HG02610 (cell line): ENCODE measurements around the gene PDZD7.

Source experiments
- ATAC-seq: cut with Tn5 transposase; IDR thresholded peaks from one replicate; pipeline ENCODE4 v1.9.1; 2021; ENCODE audit warnings: mild to moderate bottlenecking, moderate library complexity; ENCODE audit not compliant: unreplicated experiment

Gene PDZD7

DNA sequence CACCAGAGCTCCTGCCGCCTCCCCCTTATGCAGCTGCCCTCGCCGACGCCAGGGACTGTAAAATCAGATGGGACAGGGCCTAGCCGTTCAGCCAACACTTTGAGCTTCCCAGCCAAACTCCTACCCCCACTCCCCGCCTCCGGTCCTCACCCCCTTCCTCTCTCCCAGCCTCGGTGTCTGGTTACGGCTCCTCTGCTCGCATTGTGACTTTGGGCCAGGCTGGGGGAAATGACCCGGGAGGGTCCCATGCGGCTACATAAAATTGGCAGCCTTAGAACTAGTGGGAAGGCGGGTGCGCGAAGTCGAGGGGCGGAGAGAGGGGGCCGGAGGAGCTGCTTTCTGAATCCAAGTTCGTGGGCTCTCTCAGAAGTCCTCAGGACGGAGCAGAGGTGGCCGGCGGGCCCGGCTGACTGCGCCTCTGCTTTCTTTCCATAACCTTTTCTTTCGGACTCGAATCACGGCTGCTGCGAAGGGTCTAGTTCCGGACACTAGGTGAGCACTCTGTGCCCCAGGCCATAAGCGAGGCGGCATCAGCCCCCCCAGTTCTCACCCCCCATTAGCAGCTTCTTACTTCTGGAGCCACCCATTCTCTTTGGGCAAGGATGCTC is 30.8 kb upstream of the PDZD7 start, which contains the start of gene KAZALD1:
KAZALD1 (plus strand) TSS at position 366 of the 608 bp plus-strand sequence. CDS start 604 bp downstream, outside the sequence.
- no peak for ATAC-seq

DNA sequence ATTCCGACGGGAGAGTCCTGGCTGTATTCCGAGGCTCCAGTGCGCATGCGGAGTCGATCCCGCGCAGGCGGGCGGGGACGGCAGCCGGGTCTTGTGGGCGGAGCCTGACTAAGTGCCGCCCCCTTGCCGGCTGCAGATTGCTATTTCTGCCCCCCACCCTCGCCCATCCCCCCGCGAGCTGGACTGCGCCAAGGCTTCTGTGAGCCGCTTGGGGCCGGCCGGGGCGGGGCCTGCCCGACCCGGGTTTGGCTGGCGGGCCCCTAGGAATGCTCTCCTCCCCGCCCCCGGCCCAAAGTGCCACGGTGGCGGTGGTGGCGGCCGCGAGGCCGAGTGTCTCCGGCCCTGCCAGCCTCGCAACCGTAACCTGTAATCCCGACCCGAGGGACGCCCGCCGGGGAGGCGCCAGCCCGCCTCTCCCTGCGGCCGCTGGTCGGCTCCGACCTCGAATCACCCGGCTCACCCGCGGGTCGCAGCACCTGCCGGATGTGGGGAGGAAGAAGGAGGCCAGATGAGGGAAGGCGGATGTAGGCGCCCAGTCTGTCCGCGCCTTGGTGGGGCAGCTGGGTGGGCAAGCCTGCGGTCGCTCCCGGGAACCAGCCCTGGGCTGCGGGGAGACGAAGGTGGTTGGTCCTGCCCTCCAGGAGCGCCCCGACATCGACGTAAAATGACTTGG is 30.2 kb upstream of the PDZD7 start:
- peak; percentile 58 for ATAC-seq

DNA sequence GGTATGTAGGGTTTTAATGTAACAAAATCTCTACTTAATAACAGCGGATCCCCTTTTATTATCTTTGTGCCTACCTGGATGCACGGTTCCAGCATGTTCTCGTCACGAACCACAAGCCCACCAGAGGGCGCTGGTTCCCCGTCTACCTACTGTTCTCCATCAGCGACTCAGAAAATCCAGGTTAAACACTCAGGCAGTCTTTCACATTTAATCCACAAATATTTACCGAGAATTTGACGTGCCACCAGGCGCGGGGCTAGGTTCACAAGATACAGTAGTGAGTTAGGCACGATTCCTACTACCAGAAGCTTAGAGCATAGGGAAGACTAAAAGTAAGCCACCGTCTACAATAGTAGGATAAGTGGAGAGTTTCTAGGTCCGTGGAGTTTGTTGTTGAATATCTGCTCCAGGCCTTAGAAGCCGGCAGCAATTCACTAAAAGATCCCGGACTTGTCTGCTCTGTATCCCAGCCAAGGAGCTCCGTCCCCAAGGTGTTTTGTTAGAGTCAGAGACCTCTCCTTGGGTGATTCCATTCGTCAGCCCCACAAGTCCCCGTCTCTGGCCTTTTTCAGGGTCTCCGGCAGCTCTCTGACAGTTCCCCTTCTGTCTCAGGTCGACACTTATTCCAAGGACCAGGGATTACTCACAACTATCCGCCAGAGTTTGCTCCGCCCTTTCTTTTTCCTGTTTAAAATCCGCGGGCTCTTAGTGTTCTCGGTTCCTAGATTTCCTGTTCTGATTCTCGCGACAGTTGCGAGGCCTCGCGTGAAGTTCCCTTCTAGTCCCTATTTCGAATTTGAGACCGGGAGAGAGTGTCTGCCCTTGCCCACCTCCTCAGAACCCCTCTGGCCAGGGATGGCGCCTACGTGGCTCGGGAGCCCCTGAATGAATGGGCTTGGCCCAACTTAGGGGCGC is 29.4 kb upstream of the PDZD7 start:
- peak; percentile 37 for ATAC-seq

DNA sequence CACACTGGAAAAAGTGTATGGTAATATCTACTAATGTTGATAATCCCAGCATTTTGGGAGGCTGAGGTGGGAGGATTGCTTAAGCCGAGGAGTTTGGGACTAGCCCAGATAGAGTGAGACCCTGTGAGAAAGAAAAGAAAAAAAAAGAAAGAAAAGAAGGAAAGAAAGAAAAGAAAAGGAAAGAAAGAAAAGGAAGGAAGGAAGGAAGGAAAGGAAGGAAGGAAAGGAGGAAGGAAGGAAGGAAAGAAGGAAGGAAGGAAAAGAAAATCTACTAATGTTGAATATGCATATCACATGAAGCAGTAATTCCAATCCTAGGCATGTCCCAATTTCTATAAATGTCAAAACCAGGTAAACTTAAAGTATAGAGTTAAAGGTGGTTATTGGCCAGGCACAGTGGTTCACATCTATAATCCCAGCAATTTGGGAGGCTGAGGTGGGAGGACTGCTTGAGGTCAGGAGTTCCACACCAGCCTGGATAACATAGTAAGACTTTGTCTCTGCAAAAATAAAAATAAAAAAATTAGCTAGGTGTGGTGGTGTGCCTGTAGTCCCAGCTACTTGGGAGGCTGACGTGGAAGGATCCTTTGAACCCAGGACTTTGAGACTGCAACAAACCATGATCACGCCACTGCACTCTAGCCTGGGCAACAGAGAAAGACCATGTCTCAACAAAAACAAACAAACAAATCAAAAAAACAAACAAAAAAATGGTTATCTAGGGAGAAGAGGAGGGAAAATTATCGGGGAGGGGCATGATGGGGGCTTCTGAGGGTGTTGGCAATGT is 25.6 kb upstream of the PDZD7 start:
- ATAC-seq = no peak

DNA sequence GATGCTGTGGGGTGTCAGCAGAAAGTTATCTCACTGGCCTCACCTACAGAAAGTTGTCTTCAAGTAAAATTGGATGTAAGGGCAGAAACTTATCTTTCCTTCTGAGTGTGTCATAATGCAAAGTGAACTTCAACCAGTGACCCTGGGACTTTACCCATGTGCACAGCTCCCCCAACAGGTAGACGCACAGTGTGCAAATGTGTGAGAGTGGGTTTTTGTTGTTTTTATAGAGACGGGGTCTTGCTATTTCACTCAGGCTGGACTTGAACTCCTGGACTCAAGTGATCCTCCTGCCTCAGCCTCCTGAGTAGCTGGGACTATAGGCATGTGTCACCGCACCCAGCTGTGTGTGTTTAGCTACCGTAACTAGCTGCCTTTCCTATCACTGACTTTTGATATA is 24.5 kb upstream of the PDZD7 start:
- no peak for ATAC-seq

DNA sequence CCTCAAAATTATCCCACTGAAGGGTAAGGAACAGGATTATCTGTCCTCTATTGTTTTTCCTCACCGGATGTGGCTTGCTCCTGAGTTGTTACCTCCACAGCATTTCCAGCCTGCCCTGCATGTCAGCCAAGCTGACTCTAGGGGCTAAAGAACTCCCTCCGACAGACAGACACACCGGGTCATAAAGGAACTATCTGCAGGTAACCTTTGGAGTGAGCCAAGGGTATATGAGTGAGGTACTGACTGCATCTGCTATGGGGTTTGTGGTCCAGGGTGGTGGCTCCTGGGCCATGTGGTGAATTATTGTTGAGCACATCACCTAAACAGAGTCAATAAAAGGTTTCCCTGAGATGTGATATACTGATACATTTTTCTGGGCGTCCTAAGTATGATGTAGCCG is 23.9 kb upstream of the PDZD7 start:
- ATAC-seq = no peak

DNA sequence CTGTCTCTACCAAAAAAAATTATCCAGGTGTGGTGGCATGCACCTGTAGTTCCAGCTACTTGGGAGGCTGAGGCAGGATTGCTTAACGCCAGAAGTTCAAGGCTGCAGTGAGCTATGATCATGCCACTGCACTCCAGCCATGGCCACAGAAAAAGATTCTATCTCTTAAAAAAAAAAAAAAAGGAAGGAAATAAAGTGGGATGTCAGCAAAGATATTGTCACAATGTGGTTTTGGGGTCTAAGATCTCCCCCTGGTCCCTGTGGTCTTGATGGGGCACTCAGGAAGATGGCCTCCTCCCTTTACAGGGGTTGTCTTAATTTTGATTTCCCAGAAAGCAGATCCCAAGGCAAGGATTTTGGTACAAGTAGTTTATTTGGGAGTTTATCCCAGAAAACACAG is 23.4 kb upstream of the PDZD7 start:
- ATAC-seq = no peak

DNA sequence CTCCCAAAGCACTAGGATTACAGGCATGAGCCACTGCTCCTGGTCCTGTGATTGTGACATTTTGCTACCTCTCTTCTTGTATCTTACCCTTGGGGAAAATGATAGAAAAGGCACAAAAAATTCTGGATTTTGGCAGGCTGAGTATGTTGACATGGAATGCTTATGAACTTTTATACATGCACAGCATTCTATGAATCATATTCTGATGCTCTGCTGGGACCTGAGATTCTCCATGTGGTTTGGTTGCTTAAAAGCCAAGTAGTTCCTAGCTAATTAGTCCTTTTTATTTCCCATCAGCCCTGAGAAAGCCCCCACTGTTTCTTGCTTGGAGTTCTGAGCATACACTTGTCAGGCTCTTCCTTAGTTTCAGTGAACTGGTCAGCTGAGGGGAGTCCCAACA is 22.6 kb upstream of the PDZD7 start:
- no peak for ATAC-seq

DNA sequence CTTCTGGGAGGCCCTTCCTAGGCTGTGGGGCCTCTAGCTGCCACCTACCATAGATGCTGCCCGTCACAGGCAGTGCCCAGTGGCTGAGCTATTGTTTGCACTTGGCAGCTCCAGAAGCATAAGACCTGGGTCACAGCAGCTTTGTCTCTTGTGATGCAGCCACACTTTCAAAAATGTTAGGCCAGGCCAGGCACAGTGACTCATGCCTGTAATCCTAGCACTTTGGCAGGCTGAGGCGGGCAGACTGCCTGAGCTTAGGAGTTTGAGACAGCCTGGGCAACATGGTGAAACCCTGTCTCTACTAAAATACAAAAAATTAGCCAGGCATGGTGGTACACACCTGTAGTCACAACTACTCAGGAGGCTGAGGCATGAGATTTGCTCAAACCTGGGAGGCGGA is 21.4 kb upstream of the PDZD7 start:
- ATAC-seq = no peak

DNA sequence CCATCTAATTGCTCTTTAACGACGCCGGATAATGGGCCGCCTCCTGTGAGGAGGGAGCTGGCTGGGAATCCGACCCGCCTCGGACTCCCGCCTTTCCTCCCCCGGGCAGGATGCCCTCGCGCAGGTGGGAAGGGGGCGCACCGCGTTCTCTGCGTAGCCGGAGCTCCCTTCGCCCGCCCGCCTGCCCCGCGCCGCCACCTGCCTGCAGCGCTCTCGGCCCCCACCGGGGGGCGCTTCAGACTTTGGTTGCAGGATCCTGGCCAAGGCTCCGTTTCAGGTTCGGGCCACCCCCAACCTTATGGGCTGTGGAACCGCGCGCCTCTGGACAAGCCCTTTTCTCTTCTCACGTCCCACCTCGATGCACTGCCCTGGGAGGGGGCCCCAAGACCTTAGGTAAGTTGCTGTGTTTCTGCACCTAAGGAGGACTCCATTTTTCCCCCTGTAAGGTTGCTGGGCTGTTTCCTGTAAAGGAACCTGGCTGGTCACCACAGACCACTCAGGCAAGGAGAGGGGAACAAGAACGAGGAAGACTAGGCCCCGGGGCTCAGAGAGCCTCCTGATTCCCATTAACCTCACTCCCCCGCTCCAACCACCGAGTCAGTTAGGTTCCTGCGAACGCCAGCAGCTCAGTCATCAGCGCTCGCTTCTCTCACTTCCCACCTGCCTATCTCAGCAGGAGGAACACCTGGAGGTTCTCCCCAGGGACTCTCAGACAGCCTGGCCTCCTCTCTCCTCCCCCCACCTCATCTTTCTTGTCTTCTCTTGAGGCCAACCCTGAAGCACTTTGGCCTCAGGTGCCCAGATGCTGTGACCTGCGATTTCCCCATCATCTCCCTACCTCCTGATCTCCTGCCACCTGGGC is 19.5 kb upstream of the PDZD7 start:
- no peak for ATAC-seq

DNA sequence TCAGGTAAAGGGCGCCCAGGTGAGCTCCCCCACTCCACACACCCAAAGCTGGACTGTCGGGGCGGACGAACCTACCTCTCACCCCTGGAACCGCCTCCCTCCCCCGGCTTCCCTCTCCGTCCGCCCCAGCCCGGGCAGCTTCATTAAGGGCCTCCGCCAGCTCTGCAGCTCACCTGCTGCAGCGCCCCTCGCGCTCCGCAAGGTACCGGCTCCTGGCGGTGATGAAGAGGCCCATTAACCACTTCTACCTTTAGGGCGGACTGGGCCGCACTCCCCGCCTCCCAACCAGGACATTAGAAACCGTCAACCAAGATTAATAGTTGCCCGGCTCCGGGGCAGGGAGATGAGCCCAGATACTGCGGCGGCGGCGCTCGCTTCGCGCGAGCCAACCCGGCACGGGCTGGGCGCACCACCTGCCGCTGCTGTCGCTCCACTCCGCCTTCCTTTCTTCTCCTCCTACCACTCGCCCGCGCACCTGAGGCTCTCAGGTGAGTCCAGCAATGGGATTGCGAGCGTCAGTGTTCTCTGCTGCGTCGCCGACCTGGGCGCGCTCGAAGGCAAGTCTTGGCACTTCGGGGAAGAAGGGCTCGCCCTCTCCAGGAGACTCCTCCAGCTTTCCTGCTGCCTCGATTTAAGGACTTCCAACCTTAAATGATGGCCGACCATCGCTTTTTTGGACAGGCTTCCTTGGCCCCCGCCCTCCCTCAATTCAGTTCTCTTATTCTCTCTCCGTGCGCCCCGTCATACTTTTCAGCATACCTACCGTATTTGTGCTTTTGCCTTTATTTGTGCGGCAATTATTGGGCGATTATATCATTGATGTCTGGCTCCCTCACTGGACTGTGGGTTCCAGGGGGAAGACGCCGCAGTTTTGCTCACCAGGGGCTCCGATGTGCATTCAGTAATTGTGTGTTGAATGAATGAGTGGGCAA is 17.3 kb upstream of the PDZD7 start:
- ATAC-seq = no peak

DNA sequence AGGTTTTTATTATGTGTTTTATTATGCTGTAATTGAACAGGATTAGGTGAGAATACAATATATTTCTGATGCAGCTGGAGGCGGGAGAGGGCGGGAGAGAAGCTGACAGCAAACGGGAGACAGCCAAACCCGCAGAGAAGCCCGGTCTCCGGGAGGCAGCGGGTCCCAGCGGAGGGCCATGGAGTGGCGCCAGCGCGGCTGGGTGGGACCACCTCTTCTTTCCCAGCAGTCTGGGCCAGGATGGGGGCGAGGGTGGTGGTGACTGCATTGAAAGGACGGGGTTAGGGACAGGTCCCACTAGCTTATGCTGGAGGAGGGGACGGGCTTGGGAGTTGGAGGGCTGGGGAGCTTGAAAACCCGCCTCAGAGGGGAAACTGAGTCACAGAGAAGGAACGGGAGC is 16.3 kb upstream of the PDZD7 start:
- no peak for ATAC-seq

DNA sequence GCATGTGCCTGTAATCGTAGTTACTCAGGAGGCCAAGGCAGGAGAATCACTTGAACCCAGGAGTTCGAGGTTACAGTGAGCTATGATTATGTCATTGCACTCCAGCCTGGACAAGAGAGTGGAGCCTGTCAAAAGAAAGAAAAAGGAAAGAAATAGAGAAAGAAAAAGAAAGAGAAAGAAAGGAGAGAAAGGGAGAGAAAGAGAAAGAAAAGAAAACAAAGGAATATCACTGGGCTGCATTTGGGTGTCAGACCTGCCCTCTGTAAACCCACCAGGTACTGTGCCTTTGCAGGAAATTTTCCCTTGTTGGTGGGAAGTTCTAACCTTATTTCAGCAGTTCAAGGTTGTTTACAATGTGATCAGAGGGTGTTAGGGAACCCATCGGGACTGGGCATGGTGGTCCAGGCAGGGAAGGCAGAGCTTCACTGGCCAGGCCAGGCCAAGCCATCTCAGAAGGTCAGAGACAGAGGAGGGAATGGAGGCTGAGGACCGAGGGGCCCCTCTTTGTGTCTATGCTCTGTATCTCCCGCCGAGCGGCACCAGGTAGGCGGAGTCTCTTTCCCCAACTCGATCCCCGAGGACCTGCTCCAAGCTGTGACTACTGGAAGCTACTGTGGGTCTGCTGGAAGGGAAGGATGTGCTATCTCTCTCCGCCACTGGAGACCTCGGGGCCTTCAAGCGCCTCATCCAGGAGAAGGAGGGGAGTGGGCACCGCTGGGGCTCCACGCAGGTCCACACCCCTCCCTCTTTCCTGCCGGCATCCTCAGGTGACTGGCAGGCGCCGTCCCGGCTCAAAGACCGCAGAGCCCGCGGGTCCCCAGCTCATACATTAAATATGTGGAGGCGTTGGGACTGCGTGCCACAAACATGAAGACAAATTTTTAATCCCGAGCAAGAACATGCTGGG is 15.7 kb upstream of the PDZD7 start:
- ATAC-seq = no peak

DNA sequence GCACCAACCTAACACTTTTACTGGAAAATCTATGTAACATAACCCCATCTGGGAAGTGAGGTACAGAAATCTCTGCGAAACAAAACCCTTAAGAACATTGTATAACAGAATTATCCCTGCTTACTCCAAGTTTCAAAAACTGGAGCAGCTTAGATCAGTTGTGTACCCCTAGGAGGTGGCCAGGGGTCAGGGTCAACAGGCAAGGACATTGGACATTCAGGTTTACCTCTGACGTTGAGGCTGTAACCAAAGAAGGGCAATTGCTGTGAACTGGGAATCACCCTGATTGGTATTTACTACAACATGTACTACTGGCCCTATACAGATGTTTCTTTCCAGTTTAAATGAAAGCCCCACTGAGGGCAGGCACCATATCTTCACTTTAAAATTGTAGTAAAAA is 13.2 kb upstream of the PDZD7 start:
- no peak for ATAC-seq

DNA sequence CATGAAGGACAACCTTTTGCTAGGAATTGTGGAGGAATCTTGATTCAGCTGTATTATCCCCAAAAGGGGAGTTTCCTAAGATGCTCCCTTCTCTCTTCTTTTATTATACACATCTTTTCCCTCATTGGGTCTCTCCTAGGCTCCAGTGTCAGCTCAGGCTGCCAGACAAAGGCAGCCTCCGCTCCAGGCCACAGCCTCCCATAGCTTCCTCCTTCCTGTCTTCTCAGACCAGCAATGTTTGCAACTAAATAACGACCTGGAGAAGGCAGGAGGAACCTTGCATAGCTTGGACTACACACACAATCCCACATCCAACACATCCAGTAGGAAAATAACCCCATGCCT is 12.4 kb upstream of the PDZD7 start:
- ATAC-seq = no peak

DNA sequence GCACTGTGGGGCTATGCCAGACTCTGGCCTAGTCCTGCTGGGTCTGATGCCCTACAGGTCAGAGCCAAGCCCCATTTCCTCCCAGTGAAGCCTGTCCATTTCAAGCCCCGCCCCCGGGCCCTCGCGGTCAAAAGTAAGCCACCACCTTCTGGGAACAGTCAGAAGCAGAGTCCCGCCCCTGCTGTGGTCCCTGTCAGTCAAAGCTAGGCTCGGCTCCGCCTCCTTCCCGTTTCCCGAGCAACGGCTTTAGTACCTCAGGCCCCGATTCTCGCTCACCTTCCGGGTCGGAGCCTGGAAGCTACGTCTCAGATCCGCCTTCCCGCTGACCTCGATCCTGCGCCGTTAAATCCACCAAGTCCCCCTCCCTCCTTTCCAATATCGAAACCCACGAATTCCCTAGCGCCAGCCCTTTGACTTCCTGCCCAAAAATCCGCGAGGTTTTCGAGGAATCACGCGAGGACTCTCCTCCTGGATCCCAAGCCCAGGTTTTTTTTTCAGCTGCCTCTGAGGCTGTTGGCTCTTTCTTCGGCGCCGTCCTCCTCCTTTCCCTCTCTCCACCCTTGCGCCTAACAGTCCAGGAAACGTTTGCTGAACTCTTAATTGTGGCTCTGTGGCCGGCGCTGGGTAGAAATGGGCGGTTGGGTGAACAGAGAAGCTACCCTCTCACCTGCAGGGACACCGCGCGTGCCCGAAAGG is 11.9 kb upstream of the PDZD7 start:
- peak; percentile 94 for ATAC-seq

DNA sequence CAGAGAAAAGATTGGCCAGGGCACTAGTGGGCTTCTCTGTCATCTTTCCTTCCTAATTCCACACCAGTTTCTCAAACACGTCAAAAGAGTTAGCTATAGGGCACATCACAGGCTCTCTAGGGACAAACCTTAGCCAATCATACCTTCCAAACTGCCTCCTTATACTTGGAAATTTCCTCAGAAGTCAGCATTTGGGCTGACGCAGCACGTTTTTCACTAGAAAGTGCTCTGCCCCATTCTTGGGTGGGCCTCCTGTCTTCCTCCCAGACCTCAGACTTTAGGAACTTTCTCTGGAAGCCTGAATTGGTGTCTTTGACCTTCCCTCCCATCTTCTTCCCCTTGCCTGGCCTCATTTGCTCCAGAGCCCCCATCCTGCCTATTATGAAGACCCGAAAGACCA is 11.2 kb upstream of the PDZD7 start:
- ATAC-seq = no peak
